Large intestine (tissue), 1 donor: ENCODE results near the gene OR52A5. TPM values are rescaled to one million over a fixed set of nuclear protein-coding genes. Genes with fewer than 3 reads are reported as not detected.

Experiments used
- polyA plus RNA-seq: library from polyadenylated mRNA; unstranded; fragments of 120-200 nt; gene quantifications from one replicate; pipeline ENCODE4 v1.2.1, GENCODE V29; 2013

The OR52A5 gene
- polyA plus RNA-seq, 1 donor = not detected

Other genes with a start within 250 kb of the OR52A5 start
- gene OR51A7, start 234.6 kb downstream of the OR52A5 start, polyA plus RNA-seq = not detected
- not detected for gene OR51G2, start 219.0 kb downstream of the OR52A5 start, polyA plus RNA-seq
- not detected for gene OR51G1, start 214.0 kb downstream of the OR52A5 start, polyA plus RNA-seq
- gene OR51A4, start 190.8 kb downstream of the OR52A5 start, polyA plus RNA-seq = not detected
- gene OR51A2, start 182.6 kb downstream of the OR52A5 start, polyA plus RNA-seq = not detected
- not detected for gene OR51L1, start 143.5 kb downstream of the OR52A5 start, polyA plus RNA-seq
- not detected for gene OR52J3, start 91.8 kb downstream of the OR52A5 start, polyA plus RNA-seq
- not detected for gene OR52E2, start 78.7 kb downstream of the OR52A5 start, polyA plus RNA-seq
- gene OR52E1, start 68.8 kb downstream of the OR52A5 start, polyA plus RNA-seq = not detected
- not detected for gene OR52A1, start 16.4 kb upstream of the OR52A5 start, polyA plus RNA-seq
- not detected for gene OR51V1, start 62.3 kb upstream of the OR52A5 start, polyA plus RNA-seq
- 175 TPM for gene HBB, start 88.7 kb upstream of the OR52A5 start, polyA plus RNA-seq
- gene HBD, start 96.1 kb upstream of the OR52A5 start, polyA plus RNA-seq = 0.09 TPM
- gene HBG1, start 111.5 kb upstream of the OR52A5 start, polyA plus RNA-seq = 9.7 TPM
- gene HBG2, start 116.4 kb upstream of the OR52A5 start, polyA plus RNA-seq = 2,367 TPM
- gene HBE1, start 131.6 kb upstream of the OR52A5 start, polyA plus RNA-seq = 5.6 TPM
- 0.07 TPM for gene OR51B4, start 163.6 kb upstream of the OR52A5 start, polyA plus RNA-seq
- gene OR51B2, start 185.9 kb upstream of the OR52A5 start, polyA plus RNA-seq = not detected
- 0.30 TPM for gene OR51B5, start 205.2 kb upstream of the OR52A5 start, polyA plus RNA-seq
- gene OR51B6, start 213.2 kb upstream of the OR52A5 start, polyA plus RNA-seq = not detected
- not detected for gene OR51M1, start 245.5 kb upstream of the OR52A5 start, polyA plus RNA-seq